Femur (tissue), 1 donor: ENCODE data around the gene LYRM4.

Experiments used
- DNase-seq: peaks from one replicate; pipeline ENCODE4 v3.0.0-alpha.2; 2017

The LYRM4 gene

GRCh38 chr6:5279891-5280338 is 19.2 kb upstream of the LYRM4 start:
- no peak for DNase-seq

- no peak for DNase-seq
Observed at GRCh38 chr6:5278565-5279120, 17.9 kb upstream of the LYRM4 start.

- DNase-seq = no peak
Observed at GRCh38 chr6:5278047-5278446, 17.3 kb upstream of the LYRM4 start.

- no peak for DNase-seq
Observed at GRCh38 chr6:5277589-5277988, 16.8 kb upstream of the LYRM4 start.

- DNase-seq = no peak
Observed at GRCh38 chr6:5276581-5276980, 15.8 kb upstream of the LYRM4 start.

GRCh38 chr6:5275497-5275896 is 14.7 kb upstream of the LYRM4 start:
- no peak for DNase-seq

DNA sequence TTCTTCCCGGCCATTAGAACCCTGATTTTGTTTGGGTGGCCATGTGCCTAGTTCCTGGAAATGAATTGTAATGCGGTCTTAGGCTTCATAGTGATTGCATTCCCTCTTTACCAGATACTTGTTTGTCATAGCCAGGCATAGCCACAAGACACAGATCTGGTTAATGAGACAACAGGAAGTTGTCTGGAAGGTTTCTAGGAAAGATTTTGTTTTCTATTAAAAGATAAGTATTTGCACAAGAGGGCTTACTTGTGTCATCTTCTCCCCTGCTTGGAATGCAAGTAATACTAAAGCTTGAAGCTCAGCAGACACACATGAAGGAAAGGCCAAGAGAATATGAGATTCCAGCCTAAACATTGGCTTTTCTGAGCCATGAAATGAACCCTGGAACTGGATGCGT is 13.5 kb upstream of the LYRM4 start:
- no peak for DNase-seq

- no peak for DNase-seq
Observed at GRCh38 chr6:5271926-5272325, 11.2 kb upstream of the LYRM4 start.

DNA sequence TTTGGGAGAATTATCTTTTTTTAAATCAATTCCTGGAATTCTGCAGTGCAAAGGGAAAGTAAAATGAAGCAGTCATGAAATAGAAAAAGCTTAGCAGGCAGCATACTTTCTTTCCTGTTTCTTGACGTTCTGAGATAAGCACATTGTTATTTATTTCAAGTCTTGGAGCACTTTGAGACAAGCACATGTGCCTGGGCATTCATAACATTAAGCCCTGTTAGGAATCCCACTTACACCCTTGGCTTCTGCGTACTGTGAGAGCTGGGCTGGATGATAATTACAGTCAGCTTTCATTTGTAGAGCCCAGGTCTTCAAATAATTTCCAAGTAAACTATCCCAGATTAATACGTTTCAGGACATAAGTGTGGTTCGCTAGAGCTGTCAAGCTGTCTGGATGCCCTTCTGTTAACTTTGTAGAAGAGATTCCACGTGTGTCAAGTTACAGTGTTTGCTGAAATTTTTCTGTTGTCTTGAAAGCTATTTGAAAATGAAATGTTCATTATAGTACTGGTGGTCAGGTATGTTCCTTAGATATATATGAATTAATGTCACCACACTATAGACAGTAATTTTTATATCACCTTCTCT is 9.4 kb upstream of the LYRM4 start:
- no peak for DNase-seq

GRCh38 chr6:5266423-5266822 is 5.7 kb upstream of the LYRM4 start:
- DNase-seq = no peak

- no peak for DNase-seq
Observed at GRCh38 chr6:5261545-5262109, 877 bp upstream of the LYRM4 start.

GRCh38 chr6:5260111-5260620 is 584 bp downstream of the LYRM4 start:
- no peak for DNase-seq

GRCh38 chr6:5259428-5259827 is 1.3 kb downstream of the LYRM4 start:
- DNase-seq = no peak

DNA sequence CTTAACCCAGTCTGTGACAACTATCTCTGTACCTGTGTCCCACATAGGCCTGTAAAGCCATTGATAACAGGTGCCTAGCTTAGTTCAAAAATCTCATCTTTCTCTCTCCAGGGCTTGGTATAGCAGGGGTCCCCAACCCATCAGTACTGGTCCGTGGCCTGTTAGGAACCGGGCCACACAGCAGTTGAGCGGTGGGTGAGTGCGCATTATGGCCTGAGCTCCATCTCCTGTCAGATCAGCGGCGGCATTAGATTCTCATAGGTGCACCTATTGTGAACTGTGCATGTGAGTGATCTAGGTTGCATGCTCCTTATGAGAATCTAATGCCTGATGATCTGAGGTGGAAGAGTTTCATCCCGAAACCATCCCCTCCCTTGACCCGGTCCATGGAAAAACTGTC is 3.4 kb downstream of the LYRM4 start:
- DNase-seq = no peak

DNA sequence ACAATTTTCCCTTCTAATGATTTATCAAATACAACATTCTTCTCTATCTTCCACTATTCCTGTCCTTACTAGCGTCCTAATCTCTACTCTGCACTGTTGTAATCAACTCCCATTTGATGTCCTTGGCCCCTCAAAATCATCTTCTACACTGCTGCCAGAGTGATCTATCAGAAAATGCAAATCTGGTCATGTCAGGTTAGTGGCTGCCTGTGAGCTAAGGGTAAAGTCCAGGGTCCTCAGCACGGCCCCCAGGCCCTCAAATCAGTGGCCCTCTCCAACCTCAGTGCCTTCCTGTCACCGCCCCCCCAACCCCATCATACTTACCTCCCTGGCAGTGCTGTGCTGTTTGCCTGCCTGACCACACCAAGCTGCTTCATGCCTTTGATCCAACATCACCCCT is 3.8 kb downstream of the LYRM4 start:
- DNase-seq = no peak

DNA sequence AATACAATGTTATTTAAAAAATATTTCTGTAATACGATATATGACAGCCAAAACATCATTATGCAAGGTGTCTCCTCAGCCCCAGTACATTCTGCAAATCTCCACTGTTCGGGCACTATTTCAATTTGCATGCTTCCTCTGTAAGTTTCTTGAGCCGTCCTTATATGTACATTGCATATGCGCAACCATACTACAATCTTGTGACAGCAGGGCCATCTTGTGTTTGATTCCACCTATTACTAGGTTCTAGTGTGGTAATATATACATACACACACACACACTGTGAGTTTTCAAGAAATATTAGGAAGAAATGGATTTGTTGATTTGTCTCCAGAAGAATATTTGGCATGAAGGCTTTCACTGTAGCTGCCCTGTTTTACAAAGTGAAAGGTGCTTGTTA is 9.8 kb downstream of the LYRM4 start:
- DNase-seq = no peak

DNA sequence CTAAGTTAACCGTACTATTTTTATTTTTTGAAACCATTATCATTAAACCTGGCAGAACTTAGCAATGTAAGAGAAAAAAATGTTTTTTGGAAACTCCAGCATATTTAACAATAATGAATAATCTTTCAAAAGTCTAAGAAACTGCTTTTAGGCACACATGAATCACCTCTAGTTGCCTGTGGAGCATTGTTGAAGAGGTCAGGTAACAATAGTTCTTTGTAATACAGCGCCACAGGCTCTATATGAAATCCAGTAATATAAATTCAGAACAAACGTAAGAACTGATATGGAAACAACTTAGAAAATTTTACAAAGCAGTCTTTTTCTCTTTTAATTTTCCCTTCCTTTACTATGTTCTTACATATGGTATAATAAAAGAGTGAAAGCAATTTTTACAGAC is 10.3 kb downstream of the LYRM4 start:
- DNase-seq = no peak

- DNase-seq = no peak
Observed at GRCh38 chr6:5249451-5250122, 11.2 kb downstream of the LYRM4 start.

DNA sequence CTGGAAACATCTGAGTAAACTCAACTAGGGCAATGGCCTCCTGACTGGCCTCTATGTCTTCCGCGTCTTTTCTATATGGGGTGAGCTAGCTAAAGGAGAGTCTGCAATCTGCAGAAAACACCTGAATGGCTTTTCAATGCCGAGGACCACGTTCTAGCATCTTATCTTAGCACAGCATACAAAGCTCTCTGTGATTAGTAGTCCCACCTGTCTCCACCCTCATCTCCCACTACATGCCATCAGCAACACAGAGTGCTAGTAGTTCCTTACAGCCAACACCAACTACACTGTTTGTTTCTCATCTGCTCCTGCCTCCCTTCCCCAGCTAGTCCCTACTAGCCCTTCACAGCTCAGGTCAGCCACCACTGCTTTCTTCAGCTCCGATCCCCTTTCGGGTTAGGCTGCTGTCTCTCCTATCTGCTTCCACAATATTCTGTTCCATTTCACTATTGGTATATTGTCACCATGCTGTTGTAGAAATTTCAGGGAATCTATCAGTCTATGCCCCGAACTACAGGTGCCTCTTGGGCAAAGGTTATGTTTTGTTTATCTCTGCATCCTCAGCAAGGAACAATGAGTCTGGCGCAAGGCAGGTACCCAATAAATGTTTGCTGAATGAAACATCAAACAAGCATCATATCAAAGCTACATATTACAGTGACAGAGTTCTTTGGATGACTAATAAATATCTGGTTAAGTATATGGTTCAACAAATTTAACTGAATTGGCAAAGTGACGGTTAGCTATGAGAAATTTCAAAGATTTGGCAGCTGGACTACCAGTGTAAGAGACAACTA is 12.2 kb downstream of the LYRM4 start:
- DNase-seq = no peak

GRCh38 chr6:5247201-5247600 is 13.5 kb downstream of the LYRM4 start:
- DNase-seq = no peak

DNA sequence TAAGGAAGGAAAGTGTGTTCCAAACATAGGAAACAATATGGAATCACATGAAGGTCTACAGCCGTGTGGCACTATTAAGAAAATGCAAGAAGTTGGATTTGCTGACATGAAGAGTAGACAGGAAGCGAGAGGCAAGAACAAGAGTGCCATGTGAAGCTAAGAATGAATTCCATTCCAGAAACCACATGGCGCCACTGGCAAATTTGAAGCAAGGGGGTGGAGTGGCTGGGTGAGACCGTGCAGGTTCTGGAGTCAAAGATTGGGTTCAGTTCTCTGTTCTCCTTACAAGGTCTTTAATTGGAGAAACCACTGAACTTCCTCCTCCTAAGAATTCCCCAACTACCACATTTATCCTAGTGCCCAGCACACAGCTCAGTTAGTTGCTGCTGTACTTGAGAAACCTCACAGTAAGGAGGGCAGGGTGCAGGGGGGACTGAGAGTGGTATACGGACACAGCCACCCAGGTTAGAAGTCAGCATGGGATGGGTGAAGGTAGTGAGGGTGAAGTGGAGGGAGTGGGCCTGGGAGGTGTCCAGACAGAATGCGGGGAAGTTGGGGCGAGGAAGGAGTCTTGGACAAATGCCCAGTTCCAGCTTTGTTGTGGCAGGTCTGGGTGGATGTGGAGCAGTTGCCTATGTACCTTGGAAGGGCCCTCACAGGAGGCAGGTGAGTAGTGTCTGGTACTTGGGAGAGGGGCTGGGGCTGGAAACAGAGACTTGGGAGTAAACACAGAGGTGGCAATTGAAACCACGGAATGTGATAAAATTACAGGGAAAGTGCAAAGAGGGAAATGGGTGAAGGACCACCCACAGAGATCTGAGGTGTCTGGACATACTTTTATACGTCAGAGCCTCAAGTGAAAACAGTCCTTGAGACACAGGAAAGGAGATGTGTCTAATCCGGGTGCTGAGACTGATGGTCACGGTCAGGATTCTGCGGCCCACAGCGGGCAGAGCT is 14.3 kb downstream of the LYRM4 start:
- no peak for DNase-seq

GRCh38 chr6:5243069-5243468 is 17.7 kb downstream of the LYRM4 start:
- DNase-seq = no peak
